HepG2 (cell line): ENCODE data around the gene CAMTA1. TPM values are rescaled to one million over a fixed set of nuclear protein-coding genes. Genes with fewer than 3 reads are reported as not detected.

Source experiments
- ATAC-seq: fragments of 200-7000 bp; cut with Tn5 transposase; 3 replicates; pipeline ENCODE4 v1.9.1; 2020; ENCODE audit warnings: mild to moderate bottlenecking, moderate library complexity
- BruUV-seq: library from RNA; stranded (reverse); fragments of 400-500 nt; replicated peaks from 2 replicates; lab custom pipeline; 2021; lab: Mats Ljungman, UMichigan
- CTCF ChIA-PET: fragments of 300-600 bp; formaldehyde crosslinking; extraction: SDS; loops from one replicate; lab custom pipeline; 2021; ENCODE audit warnings: low total read pairs, inconsistent platforms, low intra/inter-chr PET ratio; lab: Yijun Ruan, JAX
- POLR2A ChIA-PET: fragments of 350-600 bp; sonication (Branson Sonifier 250); formaldehyde crosslinking; loops from one replicate; lab custom pipeline; 2020; ENCODE audit warnings: antibody characterized with exemption, inconsistent platforms; lab: Yijun Ruan, JAX
- DNase-seq: peaks from one replicate; pipeline ENCODE4 v3.0.0-alpha.2; 2015; ENCODE audit warnings: low spot score
- FAIRE-seq: peaks from 3 replicates; lab custom pipeline; 2011; peaks lifted over from hg19 to GRCh38; lab: Jason Lieb, UNC
- H2AFZ ChIP-seq: one replicate; pipeline ENCODE4 v1.6.1; 2011; ENCODE audit warnings: low read length, inconsistent platforms
- H3K27ac ChIP-seq: fragments of 300-600 bp; 3 replicates; pipeline ENCODE4 v1.8.0; 2011; ENCODE audit warnings: mixed run types, mild to moderate bottlenecking, mixed read lengths, low read length, inconsistent platforms; ENCODE audit not compliant: insufficient read depth; ENCODE audit errors: extremely low read length
- H3K27me3 ChIP-seq, 2 experiments: fragments of 200-600 bp in 1 of 2; 2 replicates in 1 of 2; 3 replicates in 1 of 2; pipeline versions ENCODE4 v1.6.0 to v1.8.0; 2011; ENCODE audit warnings: low read length in 2 of 2, mild to moderate bottlenecking in 2 of 2, moderate library complexity in 2 of 2, inconsistent platforms in 1 of 2; ENCODE audit not compliant: insufficient read depth in 2 of 2, control insufficient read depth in 1 of 2
- H3K36me3 ChIP-seq, 2 experiments: fragments of 200-600 bp in 1 of 2; replicated peaks in 1 of 2; 2 replicates in 1 of 2; 3 replicates in 1 of 2; pipeline versions ENCODE4 v1.5.1 to v1.8.0; 2011; ENCODE audit warnings: low read length in 2 of 2, inconsistent platforms in 1 of 2; ENCODE audit not compliant: insufficient read depth in 2 of 2, control insufficient read depth in 1 of 2
- H3K4me1 ChIP-seq: 2 replicates; pipeline ENCODE4 v1.5.1; 2012; ENCODE audit warnings: low read length, inconsistent platforms; ENCODE audit not compliant: insufficient read depth
- H3K4me2 ChIP-seq: 2 replicates; pipeline ENCODE4 v1.6.0; 2011; ENCODE audit warnings: low read depth, low read length, inconsistent platforms
- H3K4me3 ChIP-seq, 3 experiments: fragments of 200-600 bp in 1 of 3; sonication (generic), shearing (Covaris generic) in 1 of 3; replicated peaks in 1 of 3; 2 replicates each; pipeline ENCODE4 v1.5.1; 2011 to 2016; ENCODE audit warnings: low read length in 3 of 3, inconsistent platforms in 2 of 3, low read depth in 2 of 3, mild to moderate bottlenecking in 2 of 3, control low read depth in 1 of 3, mixed read lengths in 1 of 3; ENCODE audit not compliant: insufficient read depth in 1 of 3
- H3K79me2 ChIP-seq: one replicate; pipeline ENCODE4 v1.6.1; 2011; ENCODE audit warnings: low read length, inconsistent platforms; ENCODE audit not compliant: insufficient read depth
- H3K9ac ChIP-seq: 2 replicates; pipeline ENCODE4 v1.6.0; 2011; ENCODE audit warnings: mild to moderate bottlenecking, low read depth, low read length, inconsistent platforms; ENCODE audit not compliant: insufficient read depth
- H3K9me3 ChIP-seq: 2 replicates; pipeline ENCODE4 v1.5.1; 2012; ENCODE audit warnings: mild to moderate bottlenecking, low read length
- H4K20me1 ChIP-seq: 2 replicates; pipeline ENCODE4 v1.6.0; 2011; ENCODE audit warnings: inconsistent platforms, mild to moderate bottlenecking, low read length, moderate library complexity; ENCODE audit not compliant: insufficient read depth
- CREM ChIP-seq, 2 experiments: sonication (generic) in 1 of 2; formaldehyde crosslinking in 1 of 2; IDR thresholded peaks; 2 replicates each; pipeline versions ENCODE4 v1.4.0 to v1.6.1; 2016 to 2020; ENCODE audit warnings: antibody characterized with exemption in 1 of 2, mild to moderate bottlenecking in 1 of 2, missing genetic modification reagents in 1 of 2
- FOSL2 ChIP-seq: sonication (generic); formaldehyde crosslinking; IDR thresholded peaks from 2 replicates; pipeline ENCODE4 v1.4.0; 2020; ENCODE audit warnings: missing genetic modification reagents
- KDM2A ChIP-seq: sonication (generic); formaldehyde crosslinking; IDR thresholded peaks from 2 replicates; pipeline ENCODE4 v1.4.0; 2020; ENCODE audit warnings: low read depth, missing genetic modification reagents, borderline replicate concordance
- MLLT10 ChIP-seq: sonication (generic); formaldehyde crosslinking; IDR thresholded peaks from 2 replicates; pipeline ENCODE4 v1.4.0; 2020; ENCODE audit warnings: missing genetic modification reagents
- RBFOX2 ChIP-seq: fragments of 200-400 bp; formaldehyde crosslinking; IDR thresholded peaks from 2 replicates; pipeline ENCODE4 v1.6.1; 2017; ENCODE audit warnings: low read depth, mild to moderate bottlenecking, low read length
- SMARCE1 ChIP-seq: fragments of 450-650 bp; IDR thresholded peaks from 2 replicates; pipeline ENCODE4 v1.6.1; 2017; ENCODE audit warnings: borderline replicate concordance
- SRSF4 ChIP-seq: fragments of 200-400 bp; formaldehyde crosslinking; IDR thresholded peaks from one replicate; pipeline ENCODE4 v1.6.1; 2018; ENCODE audit warnings: mild to moderate bottlenecking, low read depth, low read length, moderate library complexity; ENCODE audit not compliant: poor library complexity, severe bottlenecking
- ZNF17 ChIP-seq: sonication (generic); formaldehyde crosslinking; IDR thresholded peaks from 2 replicates; pipeline ENCODE4 v1.5.0; 2020; ENCODE audit warnings: mild to moderate bottlenecking, missing genetic modification reagents
- ZNF501 ChIP-seq: sonication (generic); formaldehyde crosslinking; IDR thresholded peaks from 2 replicates; pipeline ENCODE4 v1.5.1; 2020; ENCODE audit warnings: mild to moderate bottlenecking, moderate library complexity, missing genetic modification reagents
- ZNF790 ChIP-seq: sonication (generic); formaldehyde crosslinking; IDR thresholded peaks from 2 replicates; pipeline ENCODE4 v1.8.0; 2022; ENCODE audit warnings: missing genetic modification reagents, mild to moderate bottlenecking, borderline replicate concordance
- ZSCAN25 ChIP-seq: sonication (generic); formaldehyde crosslinking; IDR thresholded peaks from 2 replicates; pipeline ENCODE4 v1.8.0; 2022; ENCODE audit warnings: mild to moderate bottlenecking, missing genetic modification reagents
- WGBS: methylation state at CpG from one replicate; pipeline ENCODE4 v1.1.6; 2017; ENCODE audit warnings: low lambda C conversion rate; 5-methylcytosine and 5-hydroxymethylcytosine counted together
- in situ Hi-C: cut with HindIII; loops from 2 replicates; pipeline ENCODE4 v1.10.0; 2017; ENCODE audit warnings: low pct_unique_long_range_greater_than_20kb; ENCODE audit not compliant: extremely low pct_ligation_motif_present
- intact Hi-C: fragments of 100-400 bp; cut with micrococcal nuclease; formaldehyde crosslinking; loops from one replicate; pipeline ENCODE4 v1.10.0; 2022; ENCODE audit not compliant: unreplicated experiment
- polyA plus RNA-seq, 8 experiments: library from polyadenylated mRNA; depleted of rRNA in 3 of 8; stranded (reverse) in 7 of 8; unstranded in 1 of 8; fragments of >200 nt; fragmentation: Illumina TruSeq in 4 of 8; extraction: Trizol in 4 of 8; gene quantifications; 2 replicates each; pipeline versions ENCODE4 v1.2.1 to v1.2.3, GENCODE V29; 2011 to 2016; ENCODE audit warnings: low read depth in 4 of 8, missing spikeins in 1 of 8, mixed read lengths in 1 of 8; ENCODE audit not compliant: insufficient read depth in 1 of 8
- total RNA-seq, 5 experiments: library from RNA; depleted of rRNA; stranded (reverse); fragments of >200 nt; fragmentation: Illumina TruSeq; extraction: Trizol; gene quantifications; 2 replicates each; pipeline ENCODE4 v1.2.3, GENCODE V29; 2016; ENCODE audit warnings: low read depth in 1 of 5
- TF ChIP-seq, protein P1 (sequence below): sonication (generic); formaldehyde crosslinking; IDR thresholded peaks from 2 replicates; pipeline ENCODE4 v1.5.0; 2020; ENCODE audit warnings: mild to moderate bottlenecking, missing genetic modification reagents
- TF ChIP-seq, protein P2 (sequence below): sonication (generic); formaldehyde crosslinking; IDR thresholded peaks from 2 replicates; pipeline ENCODE4 v1.4.0; 2020; ENCODE audit warnings: mild to moderate bottlenecking, missing genetic modification reagents, borderline replicate concordance

CAMTA1 gene
- total and polyA plus RNA-seq, 2 of the 13 experiments (the other 11 are each of a cell fraction or from before 2014, with no cell fraction given): 25.0 to 36.4 TPM

- WGBS: 94% methylated on average over 3 of the region's 3 CpGs
- H3K36me3 ChIP-seq: peaks cover 14 to 50% of the 10 kb centered on the region in 2 experiments; a peak in 4 of 5 replicates
Measured at GRCh38 chr1:7777591-7777990, 992.3 kb downstream of the CAMTA1 start.

DNA sequence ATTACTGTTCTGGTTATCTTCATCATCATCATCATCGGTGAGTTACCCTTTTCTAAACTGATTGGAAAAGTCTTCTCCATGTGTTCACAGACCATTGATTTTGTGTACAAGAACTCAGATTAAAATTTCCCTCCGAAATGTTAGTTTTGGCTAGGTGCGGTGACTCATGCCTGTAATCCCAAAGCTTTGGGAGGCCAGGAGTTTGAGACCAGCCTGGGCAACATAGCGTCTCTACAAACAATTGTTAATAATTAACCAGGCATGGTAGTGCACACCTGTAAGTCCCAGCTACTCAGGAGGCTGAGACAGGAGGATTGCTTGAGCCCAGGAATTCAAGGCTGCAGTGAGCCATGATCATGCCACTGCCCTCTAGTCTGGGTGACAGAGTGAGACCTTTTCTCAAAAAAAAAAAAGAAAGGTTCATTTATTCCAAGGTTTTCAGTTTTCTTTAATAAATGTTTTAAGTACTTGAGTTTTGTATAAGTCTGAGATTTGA, 992.9 kb downstream of the CAMTA1 start:
- WGBS: 69% methylated on average over 4 of the region's 4 CpGs
- DNase-seq (no peak), ATAC-seq (no peak), FAIRE-seq (no peak)
- no peak overlapping the region for H3K27ac ChIP-seq
- no peak overlapping the region for H3K4me3 ChIP-seq
- H4K20me1 ChIP-seq: no peaks in the 10 kb centered on the region
- H3K36me3 ChIP-seq: peaks cover 13 to 50% of the 10 kb centered on the region in 2 experiments; a peak in 4 of 5 replicates
- H2AFZ ChIP-seq: no peak overlapping the region
- in situ Hi-C loops (no loop called here), intact Hi-C loops (no loop called here)
- CTCF ChIA-PET: no interaction called here
- no peaks in the 10 kb centered on the region for H3K9me3 ChIP-seq
- peaks cover 21% of the 10 kb centered on the region for H3K79me2 ChIP-seq
- no peak overlapping the region for H3K4me2 ChIP-seq
- H3K9ac ChIP-seq: no peak overlapping the region
- BruUV-seq: no TSS peak
- POLR2A ChIA-PET: no interaction called here
- H3K4me1 ChIP-seq: peaks cover 28% of the 10 kb centered on the region
- no peaks in the 10 kb centered on the region for H3K27me3 ChIP-seq
- TF ChIP-seq ZNF790: no peak
- no peak for TF ChIP-seq MLLT10 (CRISPR knock-in tag)
- no peak for TF ChIP-seq ZNF17
- TF ChIP-seq CREM (IDR thresholded peaks at IDR 0.05): no peak
- TF ChIP-seq CREM (CRISPR knock-in tag; IDR thresholded peaks at IDR 0.05): no peak
- TF ChIP-seq SMARCE1: no peak
- peak; percentile 58; the same call in 1 of the 2 replicates for TF ChIP-seq FOSL2 (CRISPR knock-in tag)
- TF ChIP-seq, protein P1, sequence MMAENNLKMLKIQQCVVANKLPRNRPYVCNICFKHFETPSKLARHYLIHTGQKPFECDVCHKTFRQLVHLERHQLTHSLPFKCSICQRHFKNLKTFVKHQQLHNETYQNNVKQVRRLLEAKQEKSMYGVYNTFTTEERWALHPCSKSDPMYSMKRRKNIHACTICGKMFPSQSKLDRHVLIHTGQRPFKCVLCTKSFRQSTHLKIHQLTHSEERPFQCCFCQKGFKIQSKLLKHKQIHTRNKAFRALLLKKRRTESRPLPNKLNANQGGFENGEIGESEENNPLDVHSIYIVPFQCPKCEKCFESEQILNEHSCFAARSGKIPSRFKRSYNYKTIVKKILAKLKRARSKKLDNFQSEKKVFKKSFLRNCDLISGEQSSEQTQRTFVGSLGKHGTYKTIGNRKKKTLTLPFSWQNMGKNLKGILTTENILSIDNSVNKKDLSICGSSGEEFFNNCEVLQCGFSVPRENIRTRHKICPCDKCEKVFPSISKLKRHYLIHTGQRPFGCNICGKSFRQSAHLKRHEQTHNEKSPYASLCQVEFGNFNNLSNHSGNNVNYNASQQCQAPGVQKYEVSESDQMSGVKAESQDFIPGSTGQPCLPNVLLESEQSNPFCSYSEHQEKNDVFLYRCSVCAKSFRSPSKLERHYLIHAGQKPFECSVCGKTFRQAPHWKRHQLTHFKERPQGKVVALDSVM (CRISPR knock-in tag): peak; percentile 93
- TF ChIP-seq ZNF501 (CRISPR knock-in tag): no peak
- TF ChIP-seq KDM2A (CRISPR knock-in tag): no peak
- TF ChIP-seq, protein P2, sequence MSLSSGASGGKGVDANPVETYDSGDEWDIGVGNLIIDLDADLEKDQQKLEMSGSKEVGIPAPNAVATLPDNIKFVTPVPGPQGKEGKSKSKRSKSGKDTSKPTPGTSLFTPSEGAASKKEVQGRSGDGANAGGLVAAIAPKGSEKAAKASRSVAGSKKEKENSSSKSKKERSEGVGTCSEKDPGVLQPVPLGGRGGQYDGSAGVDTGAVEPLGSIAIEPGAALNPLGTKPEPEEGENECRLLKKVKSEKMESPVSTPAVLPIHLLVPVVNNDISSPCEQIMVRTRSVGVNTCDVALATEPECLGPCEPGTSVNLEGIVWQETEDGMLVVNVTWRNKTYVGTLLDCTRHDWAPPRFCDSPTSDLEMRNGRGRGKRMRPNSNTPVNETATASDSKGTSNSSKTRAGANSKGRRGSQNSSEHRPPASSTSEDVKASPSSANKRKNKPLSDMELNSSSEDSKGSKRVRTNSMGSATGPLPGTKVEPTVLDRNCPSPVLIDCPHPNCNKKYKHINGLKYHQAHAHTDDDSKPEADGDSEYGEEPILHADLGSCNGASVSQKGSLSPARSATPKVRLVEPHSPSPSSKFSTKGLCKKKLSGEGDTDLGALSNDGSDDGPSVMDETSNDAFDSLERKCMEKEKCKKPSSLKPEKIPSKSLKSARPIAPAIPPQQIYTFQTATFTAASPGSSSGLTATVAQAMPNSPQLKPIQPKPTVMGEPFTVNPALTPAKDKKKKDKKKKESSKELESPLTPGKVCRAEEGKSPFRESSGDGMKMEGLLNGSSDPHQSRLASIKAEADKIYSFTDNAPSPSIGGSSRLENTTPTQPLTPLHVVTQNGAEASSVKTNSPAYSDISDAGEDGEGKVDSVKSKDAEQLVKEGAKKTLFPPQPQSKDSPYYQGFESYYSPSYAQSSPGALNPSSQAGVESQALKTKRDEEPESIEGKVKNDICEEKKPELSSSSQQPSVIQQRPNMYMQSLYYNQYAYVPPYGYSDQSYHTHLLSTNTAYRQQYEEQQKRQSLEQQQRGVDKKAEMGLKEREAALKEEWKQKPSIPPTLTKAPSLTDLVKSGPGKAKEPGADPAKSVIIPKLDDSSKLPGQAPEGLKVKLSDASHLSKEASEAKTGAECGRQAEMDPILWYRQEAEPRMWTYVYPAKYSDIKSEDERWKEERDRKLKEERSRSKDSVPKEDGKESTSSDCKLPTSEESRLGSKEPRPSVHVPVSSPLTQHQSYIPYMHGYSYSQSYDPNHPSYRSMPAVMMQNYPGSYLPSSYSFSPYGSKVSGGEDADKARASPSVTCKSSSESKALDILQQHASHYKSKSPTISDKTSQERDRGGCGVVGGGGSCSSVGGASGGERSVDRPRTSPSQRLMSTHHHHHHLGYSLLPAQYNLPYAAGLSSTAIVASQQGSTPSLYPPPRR (CRISPR knock-in tag): no peak
- no peak for TF ChIP-seq ZSCAN25

More at GRCh38 chr1:7777591-7777990, 992.3 kb downstream of the CAMTA1 start:
- CTCF ChIA-PET: no interaction called here
- no peak overlapping the region for H3K4me2 ChIP-seq
- BruUV-seq: no TSS peak
- H3K4me1 ChIP-seq: peaks cover 28% of the 10 kb centered on the region
- H4K20me1 ChIP-seq: no peaks in the 10 kb centered on the region
- no peak overlapping the region for H2AFZ ChIP-seq
- TF ChIP-seq RBFOX2: 0 out of 2 replicates have a peak, but pooled peaks have one; percentile 24
- no peak for TF ChIP-seq SRSF4
- in situ Hi-C loops: no loop called here
- no peaks in the 10 kb centered on the region for H3K9me3 ChIP-seq
- no peak for FAIRE-seq
- H3K4me3 ChIP-seq: no peak overlapping the region
- no peaks in the 10 kb centered on the region for H3K27me3 ChIP-seq
- POLR2A ChIA-PET: no interaction called here
- intact Hi-C loops: no loop called here
- DNase-seq: no peak
- no peak overlapping the region for H3K27ac ChIP-seq
- ATAC-seq: no peak
- H3K9ac ChIP-seq: no peak overlapping the region
- H3K79me2 ChIP-seq: peaks cover 27% of the 10 kb centered on the region
